Endodermal cell (in vitro differentiated cells): ENCODE results near the gene MCTP1. TPM values are rescaled to one million over a fixed set of nuclear protein-coding genes. Genes with fewer than 3 reads are reported as not detected.

Source experiments
- DNase-seq: peaks from one replicate; pipeline ENCODE4 v3.0.0-alpha.2; 2017
- H3K27ac ChIP-seq: 2 replicates; pipeline ENCODE4 v1.5.1; 2013; ENCODE audit warnings: mild to moderate bottlenecking, low read depth, low read length, moderate library complexity
- H3K27me3 ChIP-seq: 2 replicates; pipeline ENCODE4 v1.6.1; 2013; ENCODE audit warnings: mild to moderate bottlenecking, low read length, moderate library complexity; ENCODE audit not compliant: insufficient read depth, control insufficient read depth, poor library complexity, severe bottlenecking
- H3K36me3 ChIP-seq: 2 replicates; pipeline ENCODE4 v1.7.0; 2013; ENCODE audit warnings: mild to moderate bottlenecking, low read length, moderate library complexity; ENCODE audit not compliant: control insufficient read depth, insufficient read depth
- H3K4me1 ChIP-seq: one replicate; pipeline ENCODE4 v1.7.0; 2013; ENCODE audit warnings: low read length; ENCODE audit not compliant: control insufficient read depth, insufficient read depth
- H3K4me3 ChIP-seq: 2 replicates; pipeline ENCODE4 v1.5.1; 2013; ENCODE audit warnings: mild to moderate bottlenecking, low read length, moderate library complexity
- H3K9ac ChIP-seq: 2 replicates; pipeline ENCODE4 v1.6.1; 2013; ENCODE audit warnings: mild to moderate bottlenecking, low read length, moderate library complexity; ENCODE audit not compliant: poor library complexity, severe bottlenecking; ENCODE audit errors: extremely low read depth
- H3K9me3 ChIP-seq: 2 replicates; pipeline ENCODE4 v1.6.1; 2013; ENCODE audit warnings: mild to moderate bottlenecking, low read length, moderate library complexity; ENCODE audit not compliant: control insufficient read depth
- H3K27ac Mint-ChIP-seq: 2 replicates; pipeline ENCODE4 v1.8.0; 2020; ENCODE audit warnings: mixed read lengths
- H3K27me3 Mint-ChIP-seq: 2 replicates; pipeline ENCODE4 v1.8.0; 2021; ENCODE audit warnings: mild to moderate bottlenecking, mixed read lengths; ENCODE audit not compliant: insufficient read depth
- H3K36me3 Mint-ChIP-seq: 2 replicates; pipeline ENCODE4 v1.8.0; 2020; ENCODE audit warnings: low read depth, mixed read lengths
- H3K4me1 Mint-ChIP-seq: 2 replicates; pipeline ENCODE4 v1.8.0; 2020; ENCODE audit warnings: mixed read lengths
- H3K4me3 Mint-ChIP-seq: 2 replicates; pipeline ENCODE4 v1.8.0; 2020; ENCODE audit warnings: mild to moderate bottlenecking, moderate library complexity, mixed read lengths
- H3K9me3 Mint-ChIP-seq: 2 replicates; pipeline ENCODE4 v1.8.0; 2020; ENCODE audit warnings: mild to moderate bottlenecking, mixed read lengths
- CTCF ChIP-seq: fragments of 200-600 bp; sonication (generic); conservative IDR thresholded peaks from 2 replicates; pipeline ENCODE4 v1.5.0; 2021; ENCODE audit warnings: antibody characterized with exemption, mild to moderate bottlenecking
- WGBS, 2 experiments: methylation state at CpG; one replicate each; pipeline versions ENCODE4 v1.1.5 to v1.1.7; 2013; ENCODE audit warnings: missing lambda C conversion rate in 2 of 2, mixed read lengths in 1 of 2; ENCODE audit not compliant: insufficient coverage in 1 of 2, insufficient read length in 1 of 2; 5-methylcytosine and 5-hydroxymethylcytosine counted together
- total RNA-seq, 2 donors: library from RNA; stranded (reverse); fragmentation: NEBNext Ultra II Directional in 1 of 2; extraction: Animal tissue kit (Norgen Biotek cat#: 25700) in 1 of 2; gene quantifications; 2 replicates in 1 of 2; 3 replicates in 1 of 2; pipeline ENCODE4 v1.2.1, GENCODE V29; 2021

Gene MCTP1
- total RNA-seq, 2 donors from 2014 or later: 0.71 to 3.7 TPM

- no peaks in the 10 kb centered on the region for H3K27me3 Mint-ChIP-seq
- TF ChIP-seq CTCF: no peak
- H3K4me1 Mint-ChIP-seq: no peaks in the 10 kb centered on the region
- no peak overlapping the region for H3K9ac ChIP-seq
- H3K27ac Mint-ChIP-seq: no peak overlapping the region
- no peak for DNase-seq
- H3K9me3 Mint-ChIP-seq: no peaks in the 10 kb centered on the region
- H3K4me3 ChIP-seq: no peak overlapping the region
- no peaks in the 10 kb centered on the region for H3K9me3 ChIP-seq
- no peaks in the 10 kb centered on the region for H3K4me1 ChIP-seq
- H3K27ac ChIP-seq: no peak overlapping the region
- H3K4me3 Mint-ChIP-seq: no peak overlapping the region
- no peaks in the 10 kb centered on the region for H3K36me3 ChIP-seq
- no peaks in the 10 kb centered on the region for H3K36me3 Mint-ChIP-seq
- no peaks in the 10 kb centered on the region for H3K27me3 ChIP-seq
- 92 to 100% methylated on average over 1 to 3 of the region's 3 CpGs for WGBS, 2 experiments
Observed at GRCh38 chr5:94911276-94911675, 373.6 kb downstream of the MCTP1 start.

- no peaks in the 10 kb centered on the region for H3K36me3 ChIP-seq
- no peak for TF ChIP-seq CTCF
- H3K9me3 Mint-ChIP-seq: no peaks in the 10 kb centered on the region
- no peak overlapping the region for H3K27ac Mint-ChIP-seq
- H3K27me3 ChIP-seq: no peaks in the 10 kb centered on the region
- no peak overlapping the region for H3K9ac ChIP-seq
- H3K27ac ChIP-seq: no peak overlapping the region
- DNase-seq: no peak
- H3K4me1 ChIP-seq: no peaks in the 10 kb centered on the region
- no peaks in the 10 kb centered on the region for H3K36me3 Mint-ChIP-seq
- H3K9me3 ChIP-seq: no peaks in the 10 kb centered on the region
- H3K4me1 Mint-ChIP-seq: no peaks in the 10 kb centered on the region
- no peak overlapping the region for H3K4me3 ChIP-seq
- H3K4me3 Mint-ChIP-seq: no peak overlapping the region
- H3K27me3 Mint-ChIP-seq: no peaks in the 10 kb centered on the region
Observed at GRCh38 chr5:94910721-94911120, 374.2 kb downstream of the MCTP1 start.

GRCh38 chr5:94908889-94909480, 375.9 kb downstream of the MCTP1 start:
- Histone ChIP-seq H3K4me3 (no peak overlapping the region), H3K9ac (no peak overlapping the region), H3K9me3 (no peaks in the 10 kb centered on the region), H3K36me3 (no peaks in the 10 kb centered on the region), H3K27me3 (no peaks in the 10 kb centered on the region), H3K4me1 (no peaks in the 10 kb centered on the region), H3K27ac (no peak overlapping the region)
- 13 to 26% methylated on average over 1 to 2 of the region's 2 CpGs for WGBS, 2 experiments
- Mint-ChIP-seq H3K36me3 (no peaks in the 10 kb centered on the region), H3K9me3 (no peaks in the 10 kb centered on the region), H3K4me3 (no peak overlapping the region), H3K27ac (no peak overlapping the region), H3K4me1 (no peaks in the 10 kb centered on the region), H3K27me3 (no peaks in the 10 kb centered on the region)
- no peak for DNase-seq
- peak; percentile 88 for TF ChIP-seq CTCF
